Heart right ventricle (tissue), 16 donors: ENCODE data around the gene DAZ1. TPM values are rescaled to one million over a fixed set of nuclear protein-coding genes. Genes with fewer than 3 reads are reported as not detected.
"Not testable (repeated sequence)": the region's sequence is repeated elsewhere in the genome, so short reads cannot be mapped to it uniquely, and the experiment has no call there.

Experiments
- ATAC-seq, 8 donors: fragments of 200-7000 bp; cut with Tn5 transposase; one replicate each; pipeline ENCODE4 v1.9.1; 2020; ENCODE audit warnings: mild to moderate bottlenecking in 8 of 8, moderate library complexity in 8 of 8, moderate number of reproducible peaks in 1 of 8
- DNase-seq, 2 donors: peaks; one replicate each; pipeline ENCODE4 v3.0.0-alpha.2; 2020
- H3K27ac ChIP-seq, 10 donors: fragments of 200-600 bp; sonication (generic) in 2 of 10; one replicate each; pipeline versions ENCODE4 v1.5.0 to v1.8.0; 2020 to 2022; ENCODE audit warnings: mild to moderate bottlenecking in 3 of 10
- H3K27me3 ChIP-seq, 7 donors: fragments of 200-600 bp; one replicate each; pipeline ENCODE4 v1.8.0; 2021 to 2022; ENCODE audit warnings: mild to moderate bottlenecking in 2 of 7
- H3K36me3 ChIP-seq, 9 donors: fragments of 200-600 bp; sonication (generic) in 1 of 9; one replicate each; pipeline versions ENCODE4 v1.5.0 to v1.8.0; 2020 to 2022; ENCODE audit warnings: mild to moderate bottlenecking in 2 of 9
- H3K4me1 ChIP-seq, 9 donors: fragments of 200-600 bp; sonication (generic) in 1 of 9; one replicate each; pipeline versions ENCODE4 v1.5.0 to v1.8.0; 2020 to 2022; ENCODE audit warnings: mild to moderate bottlenecking in 4 of 9
- H3K4me3 ChIP-seq, 10 donors: fragments of 200-600 bp; sonication (generic) in 2 of 10; one replicate each; pipeline versions ENCODE4 v1.5.0 to v1.8.0; 2020 to 2022; ENCODE audit warnings: mild to moderate bottlenecking in 7 of 10, moderate library complexity in 2 of 10
- H3K9me3 ChIP-seq, 11 donors: fragments of 200-600 bp in 10 of 11; sonication (generic) in 2 of 11; one replicate each; pipeline versions ENCODE4 v1.5.0 to v1.8.0; 2013 to 2022; ENCODE audit warnings: mild to moderate bottlenecking in 2 of 11, control low read depth in 1 of 11, moderate library complexity in 1 of 11
- WGBS, 2 donors: extraction: QIAGEN DNeasy Blood & Tissue Kit; methylation state at CpG; one replicate each; pipeline ENCODE4 v1.1.7; 2013; ENCODE audit warnings: inconsistent platforms in 1 of 2; 5-methylcytosine and 5-hydroxymethylcytosine counted together
- intact Hi-C, 10 donors: fragments of 100-400 bp; cut with DNase I; formaldehyde crosslinking; loops; one replicate each; pipeline versions ENCODE4 v1.11.1 to v1.14.2; 2022
- long read RNA-seq, 3 donors: library from polyadenylated mRNA; unstranded; transcript quantifications; one replicate each; pipeline ENCODE4 v2.0.0, GENCODE V29; 2020 to 2021
- polyA plus RNA-seq, 2 donors: library from polyadenylated mRNA; stranded (reverse); fragments of 200-250 nt; gene quantifications; one replicate each; pipeline ENCODE4 v1.2.3, GENCODE V29; 2013
- total RNA-seq, 10 donors: library from RNA; stranded (reverse); fragmentation: NEBNext Ultra II Directional in 3 of 10; extraction: Animal tissue kit (Norgen Biotek cat#: 25700) in 3 of 10; gene quantifications; one replicate each; pipeline versions ENCODE4 v1.2.1 to v1.2.4, GENCODE V29; 2021 to 2023
- donor health status: Arrhythmogenic right ventricular cardiomyopathy.
- donor health status: ischemic (EF 13 %, LVEDD 7.1; RV severe dilation, severe dysfunction).
- donor health status: healthy with polysubstance abuse.
- donor health status: DM: no; HTN: yes; CAD: no.
- donor health status: DM: no; HTN: no; CAD: no.
- donor health status: ischemic (EF 25% LVEDD 6.9; RV normal size, moderate dysfunction).
- donor health status: ischemic (EF 25% LVEDD 5.7; RV mildly dilated, moderate dysfunction).
- donor health status: healthy.
- donor health status: DM: yes; HTN: yes; CAD: no.
- donor health status: Ischemic cardiomyopathy.
- donor health status: ischemic (EF 35%, LVEDD 5.7; RV mildly dilated, moderate dysfunction).
- donor health status: nonischemic (EF 11% LVEDD 7.7; RV severe dilation, severe dysfunction).
- donor health status: DM: yes; HTN: yes; CAD: no.
- donor health status: PGD.
- donor health status: ischemic (EF 29% LVEDD 5.4; RV normal size, mild dysfunction).
- donor health status: nonischemic (EF 23%, LVEDD 6.1; RV moderate dilation, normal function).

The DAZ1 gene, protein sequence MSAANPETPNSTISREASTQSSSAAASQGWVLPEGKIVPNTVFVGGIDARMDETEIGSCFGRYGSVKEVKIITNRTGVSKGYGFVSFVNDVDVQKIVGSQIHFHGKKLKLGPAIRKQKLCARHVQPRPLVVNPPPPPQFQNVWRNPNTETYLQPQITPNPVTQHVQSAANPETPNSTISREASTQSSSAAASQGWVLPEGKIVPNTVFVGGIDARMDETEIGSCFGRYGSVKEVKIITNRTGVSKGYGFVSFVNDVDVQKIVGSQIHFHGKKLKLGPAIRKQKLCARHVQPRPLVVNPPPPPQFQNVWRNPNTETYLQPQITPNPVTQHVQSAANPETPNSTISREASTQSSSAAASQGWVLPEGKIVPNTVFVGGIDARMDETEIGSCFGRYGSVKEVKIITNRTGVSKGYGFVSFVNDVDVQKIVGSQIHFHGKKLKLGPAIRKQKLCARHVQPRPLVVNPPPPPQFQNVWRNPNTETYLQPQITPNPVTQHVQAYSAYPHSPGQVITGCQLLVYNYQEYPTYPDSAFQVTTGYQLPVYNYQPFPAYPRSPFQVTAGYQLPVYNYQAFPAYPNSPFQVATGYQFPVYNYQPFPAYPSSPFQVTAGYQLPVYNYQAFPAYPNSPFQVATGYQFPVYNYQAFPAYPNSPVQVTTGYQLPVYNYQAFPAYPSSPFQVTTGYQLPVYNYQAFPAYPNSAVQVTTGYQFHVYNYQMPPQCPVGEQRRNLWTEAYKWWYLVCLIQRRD
- total RNA-seq (not detected), polyA plus RNA-seq (under 1 TPM in 1 of 2 donors, not detected in 1; 0.29 TPM)
- long read RNA-seq, donor 1: 0 reads
- long read RNA-seq, donor 2: 0 reads
- long read RNA-seq, donor 3: 0 reads

DNA sequence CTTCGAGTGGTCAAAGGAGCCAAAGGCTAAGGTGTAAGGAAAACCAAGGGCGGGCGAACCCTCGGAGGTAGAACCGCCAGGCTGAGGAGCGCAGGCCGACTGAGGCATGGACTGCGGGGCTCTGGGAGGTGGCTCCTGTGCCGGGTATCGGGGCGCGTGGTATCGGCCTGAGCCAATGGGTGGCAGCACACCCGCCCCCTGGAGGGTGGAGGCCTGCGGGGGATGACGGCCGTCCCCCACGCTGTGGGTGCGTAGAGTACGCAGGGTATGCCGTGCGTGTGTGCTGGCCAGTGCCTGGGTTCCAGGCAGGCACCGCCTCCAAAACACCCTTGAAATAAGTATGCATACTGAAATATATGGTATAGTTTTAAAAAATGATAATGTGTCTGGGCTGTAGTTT is at the start of gene DAZ1:
TSS of gene DAZ1 (minus strand) at position 101 of the 400 bp plus-strand sequence. CDS start 208 bp downstream, outside the sequence.
- ATAC-seq, H3K4me1 ChIP-seq, H3K27ac ChIP-seq, H3K36me3 ChIP-seq, intact Hi-C loops, H3K4me3 ChIP-seq, H3K27me3 ChIP-seq, DNase-seq, H3K9me3 ChIP-seq: not testable (repeated sequence)
- no CpG with 5 or more reads among the region's 23 CpGs for WGBS, 2 donors

DNA sequence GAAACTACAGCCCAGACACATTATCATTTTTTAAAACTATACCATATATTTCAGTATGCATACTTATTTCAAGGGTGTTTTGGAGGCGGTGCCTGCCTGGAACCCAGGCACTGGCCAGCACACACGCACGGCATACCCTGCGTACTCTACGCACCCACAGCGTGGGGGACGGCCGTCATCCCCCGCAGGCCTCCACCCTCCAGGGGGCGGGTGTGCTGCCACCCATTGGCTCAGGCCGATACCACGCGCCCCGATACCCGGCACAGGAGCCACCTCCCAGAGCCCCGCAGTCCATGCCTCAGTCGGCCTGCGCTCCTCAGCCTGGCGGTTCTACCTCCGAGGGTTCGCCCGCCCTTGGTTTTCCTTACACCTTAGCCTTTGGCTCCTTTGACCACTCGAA is 20.4 kb upstream of the DAZ1 start, which contains the start of gene DAZ2:
TSS of gene DAZ2 (plus strand) at position 301 of the 400 bp plus-strand sequence. CDS start 208 bp downstream, outside the sequence.
- no CpG with 5 or more reads among the region's 23 CpGs for WGBS, 2 donors
- H3K27me3 ChIP-seq, H3K4me1 ChIP-seq, H3K4me3 ChIP-seq, H3K9me3 ChIP-seq, DNase-seq, H3K36me3 ChIP-seq, intact Hi-C loops, H3K27ac ChIP-seq, ATAC-seq: not testable (repeated sequence)

DNA sequence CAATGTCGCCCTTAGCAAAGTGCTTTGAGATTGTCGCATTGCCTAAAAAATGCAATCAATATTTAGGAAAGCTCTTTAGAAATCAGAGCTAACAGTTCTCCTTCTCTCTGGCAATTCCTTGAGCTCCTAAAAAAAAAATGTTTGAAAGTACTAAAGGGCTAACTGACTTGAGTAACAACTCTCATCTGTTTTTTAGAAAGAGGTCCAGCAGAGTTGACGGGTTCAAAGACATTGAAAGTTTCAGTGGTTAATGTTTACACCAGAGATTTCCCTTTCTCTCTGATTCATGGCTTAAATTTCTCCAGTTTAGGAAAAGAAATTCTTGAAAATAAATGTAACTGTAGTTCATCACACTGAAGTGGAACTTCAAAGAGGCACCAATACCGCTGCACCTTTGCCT is 11.9 kb upstream of the DAZ1 start:
- H3K4me3 ChIP-seq, intact Hi-C loops, DNase-seq, H3K4me1 ChIP-seq, H3K36me3 ChIP-seq, H3K27ac ChIP-seq, ATAC-seq, H3K9me3 ChIP-seq, H3K27me3 ChIP-seq: not testable (repeated sequence)
- WGBS, 2 donors: no CpG with 5 or more reads among the region's 4 CpGs

DNA sequence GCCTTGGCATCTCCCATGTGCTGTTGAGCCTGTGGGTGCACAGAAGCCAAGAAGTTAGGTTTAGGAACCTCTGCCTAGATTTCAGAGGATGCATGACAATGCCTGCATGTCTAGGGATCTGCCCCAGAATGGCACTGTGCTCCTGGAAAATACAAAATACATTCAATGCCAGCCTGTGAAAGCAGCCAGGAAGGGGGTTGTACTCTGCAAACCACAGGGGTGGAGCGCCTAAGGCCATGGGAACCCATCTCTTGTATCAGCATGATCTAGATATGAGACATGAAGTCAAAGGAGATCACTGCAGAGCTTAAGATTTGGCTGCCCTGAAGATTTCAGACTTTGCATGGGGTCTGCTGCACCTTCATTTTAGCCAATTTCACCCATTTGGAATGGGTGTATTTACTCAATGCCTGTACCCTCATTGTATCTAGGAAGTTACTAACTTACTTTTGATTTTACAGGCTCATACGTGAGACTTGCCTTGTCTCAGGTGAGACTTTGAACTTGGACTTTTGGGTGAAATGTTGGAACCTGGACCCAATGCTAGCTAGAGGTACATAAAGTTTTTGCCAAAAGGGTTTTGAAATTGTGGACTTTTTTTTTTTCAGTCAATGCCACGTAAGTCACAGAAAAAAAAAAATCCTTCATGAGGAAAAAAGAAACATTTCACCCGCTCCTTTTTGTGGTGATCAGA is 11.1 kb upstream of the DAZ1 start:
- ATAC-seq, H3K4me3 ChIP-seq, DNase-seq, H3K27ac ChIP-seq, H3K36me3 ChIP-seq, H3K9me3 ChIP-seq, H3K27me3 ChIP-seq, H3K4me1 ChIP-seq, intact Hi-C loops: not testable (repeated sequence)
- no CpG with 5 or more reads among the region's 4 CpGs for WGBS, 2 donors

DNA sequence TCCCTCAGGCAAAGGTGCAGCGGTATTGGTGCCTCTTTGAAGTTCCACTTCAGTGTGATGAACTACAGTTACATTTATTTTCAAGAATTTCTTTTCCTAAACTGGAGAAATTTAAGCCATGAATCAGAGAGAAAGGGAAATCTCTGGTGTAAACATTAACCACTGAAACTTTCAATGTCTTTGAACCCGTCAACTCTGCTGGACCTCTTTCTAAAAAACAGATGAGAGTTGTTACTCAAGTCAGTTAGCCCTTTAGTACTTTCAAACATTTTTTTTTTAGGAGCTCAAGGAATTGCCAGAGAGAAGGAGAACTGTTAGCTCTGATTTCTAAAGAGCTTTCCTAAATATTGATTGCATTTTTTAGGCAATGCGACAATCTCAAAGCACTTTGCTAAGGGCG is 8.6 kb upstream of the DAZ1 start:
- ATAC-seq, H3K27ac ChIP-seq, H3K4me1 ChIP-seq, H3K4me3 ChIP-seq, DNase-seq, H3K27me3 ChIP-seq, intact Hi-C loops, H3K36me3 ChIP-seq, H3K9me3 ChIP-seq: not testable (repeated sequence)
- no CpG with 5 or more reads among the region's 4 CpGs for WGBS, 2 donors

Other genes starting within 250 kb of the DAZ1 start
- gene BPY2, start 214.7 kb downstream of the DAZ1 start, total RNA-seq: not detected
- not detected for gene BPY2, start 214.7 kb downstream of the DAZ1 start, polyA plus RNA-seq
- not detected for gene DAZ2, start 20.5 kb upstream of the DAZ1 start, total RNA-seq
- gene DAZ2, start 20.5 kb upstream of the DAZ1 start, polyA plus RNA-seq: not detected